DOHH2 (cell line): ENCODE measurements around the gene SH3TC2.

Experiments used
- CTCF ChIP-seq: fragments of 200-600 bp; sonication (generic); IDR thresholded peaks from one replicate; pipeline ENCODE4 v1.5.1; 2014; ENCODE audit warnings: antibody characterized with exemption, mild to moderate bottlenecking, low read depth, low read length; ENCODE audit not compliant: poor library complexity, severe bottlenecking
- EZH2phosphoT487 ChIP-seq: fragments of 200-600 bp; sonication (generic); IDR thresholded peaks from 2 replicates; pipeline ENCODE4 v1.6.1; 2017; ENCODE audit warnings: borderline replicate concordance, mild to moderate bottlenecking, antibody characterized with exemption, low read length, moderate library complexity, mixed read lengths

DNA sequence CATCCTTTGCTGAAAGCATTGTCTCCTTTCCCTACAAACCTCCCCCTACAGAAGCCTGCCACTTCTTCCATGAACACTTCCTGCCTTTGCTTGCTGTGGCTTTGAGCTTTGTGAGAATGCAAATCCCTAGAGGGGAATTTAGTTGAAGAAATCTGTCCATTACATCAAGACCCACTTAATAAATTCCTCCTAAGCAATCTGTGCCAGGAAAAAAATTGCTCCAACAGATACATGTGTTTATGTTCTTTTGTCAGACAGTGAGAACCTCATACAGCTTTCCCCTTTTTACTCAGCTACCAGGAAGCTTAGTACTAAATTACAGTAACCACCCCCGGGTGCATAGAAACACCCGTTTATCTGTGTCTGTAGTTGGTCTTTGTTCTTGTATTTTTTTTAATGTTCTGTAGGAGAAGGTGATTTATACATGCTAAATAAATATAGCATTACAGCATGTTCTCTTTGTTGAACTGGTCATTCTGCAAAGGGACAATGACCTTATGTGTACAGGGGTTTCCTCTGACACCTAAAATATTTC is 43.9 kb downstream of the SH3TC2 start:
- no peak for TF ChIP-seq CTCF
- no peak for TF ChIP-seq EZH2phosphoT487
